K562 (cell line): ENCODE data around the gene AGBL1. TPM values are rescaled to one million over a fixed set of nuclear protein-coding genes. Genes with fewer than 3 reads are reported as not detected.

ENCODE experiments used
- ATAC-seq: fragments of 200-7000 bp; cut with Tn5 transposase; 3 replicates; pipeline ENCODE4 v1.9.1; 2020; ENCODE audit warnings: moderate library complexity
- BruUV-seq: library from RNA; stranded (reverse); fragments of 400-500 nt; replicated peaks from 2 replicates; lab custom pipeline; 2021; lab: Mats Ljungman, UMichigan
- CTCF ChIA-PET: fragments of 300-600 bp; formaldehyde crosslinking; extraction: SDS; loops from one replicate; lab custom pipeline; 2021; ENCODE audit warnings: low intra/inter-chr PET ratio; lab: Yijun Ruan, JAX
- POLR2A ChIA-PET: fragments of 300-600, 350-650 bp; sonication (Branson Sonifier 250); formaldehyde crosslinking; extraction: SDS; loops from one replicate; lab custom pipeline; 2021; ENCODE audit warnings: antibody characterized with exemption, inconsistent platforms; lab: Yijun Ruan, JAX
- DNase-seq, 4 experiments: peaks; one replicate each; pipeline versions ENCODE4 v3.0.0 to v3.0.0-alpha.2; 2011 to 2018; ENCODE audit warnings: low spot score in 3 of 4, mixed read lengths in 3 of 4; ENCODE audit errors: extremely low read depth in 1 of 4
- FAIRE-seq: peaks from 2 replicates; lab custom pipeline; 2011; peaks lifted over from hg19 to GRCh38; lab: Jason Lieb, UNC
- H2AFZ ChIP-seq: 2 replicates; pipeline ENCODE4 v1.6.0; 2011; ENCODE audit warnings: low read depth, low read length, control low read depth, inconsistent platforms
- H3K27ac ChIP-seq: fragments of 200-600 bp; 3 replicates; pipeline ENCODE4 v1.8.0; 2011; ENCODE audit warnings: low read depth, mild to moderate bottlenecking, control low read depth, inconsistent platforms, low read length, moderate library complexity, mixed read lengths; ENCODE audit errors: extremely low read depth
- H3K27me3 ChIP-seq, 2 experiments: fragments of 300-600 bp in 1 of 2; 2 replicates in 1 of 2; 3 replicates in 1 of 2; pipeline versions ENCODE4 v1.6.0 to v1.8.0; 2011; ENCODE audit warnings: inconsistent platforms in 2 of 2, low read length in 2 of 2, mild to moderate bottlenecking in 1 of 2, mixed read lengths in 1 of 2, moderate library complexity in 1 of 2; ENCODE audit not compliant: control insufficient read depth in 2 of 2, insufficient read depth in 2 of 2
- H3K36me3 ChIP-seq: fragments of 300-600 bp; 3 replicates; pipeline ENCODE4 v1.8.0; 2011; ENCODE audit warnings: mild to moderate bottlenecking, low read length, inconsistent platforms; ENCODE audit not compliant: control insufficient read depth, insufficient read depth
- H3K4me1 ChIP-seq, 2 experiments: fragments of 200-600 bp in 1 of 2; replicated peaks in 1 of 2; 2 replicates in 1 of 2; 3 replicates in 1 of 2; pipeline versions ENCODE4 v1.5.1 to v1.8.0; 2011; ENCODE audit warnings: inconsistent platforms in 2 of 2, low read length in 2 of 2, mild to moderate bottlenecking in 1 of 2, mixed read lengths in 1 of 2, moderate library complexity in 1 of 2; ENCODE audit not compliant: control insufficient read depth in 2 of 2, insufficient read depth in 2 of 2
- H3K4me2 ChIP-seq: 2 replicates; pipeline ENCODE4 v1.6.1; 2011; ENCODE audit warnings: low read length, control low read depth, inconsistent platforms, mixed read lengths; ENCODE audit not compliant: insufficient read depth
- H3K4me3 ChIP-seq: fragments of 200-600 bp; sonication (generic), shearing (Covaris generic); 2 replicates; pipeline ENCODE4 v1.5.1; 2016; ENCODE audit warnings: control low read depth, inconsistent platforms
- H3K79me2 ChIP-seq: fragments of 200-600 bp; 3 replicates; pipeline ENCODE4 v1.8.0; 2011; ENCODE audit warnings: low read length, inconsistent platforms; ENCODE audit not compliant: control insufficient read depth, insufficient read depth
- H3K9ac ChIP-seq, 2 experiments: 2 replicates each; pipeline versions ENCODE4 v1.6.0 to v1.6.1; 2011; ENCODE audit warnings: low read depth in 2 of 2, low read length in 2 of 2, control low read depth in 1 of 2, inconsistent platforms in 1 of 2, mild to moderate bottlenecking in 1 of 2, mixed read lengths in 1 of 2; ENCODE audit not compliant: insufficient read depth in 1 of 2
- H3K9me1 ChIP-seq: one replicate; pipeline ENCODE4 v1.6.0; 2011; ENCODE audit warnings: inconsistent platforms, mild to moderate bottlenecking, low read length, moderate library complexity; ENCODE audit not compliant: control insufficient read depth, insufficient read depth
- H3K9me3 ChIP-seq: replicated peaks from 2 replicates; pipeline ENCODE4 v1.5.1; 2011; ENCODE audit warnings: low read depth, low read length, inconsistent platforms; ENCODE audit not compliant: control insufficient read depth, insufficient read depth
- H4K20me1 ChIP-seq: replicated peaks from 2 replicates; pipeline ENCODE4 v1.6.1; 2011; ENCODE audit warnings: low read length, inconsistent platforms, mixed read lengths; ENCODE audit not compliant: control insufficient read depth, insufficient read depth
- CBFA2T3 ChIP-seq: fragments of 450-650 bp; IDR thresholded peaks from 2 replicates; pipeline ENCODE4 v1.6.1; 2017
- GABPA ChIP-seq: fragments of 200-800 bp; sonication (Bioruptor generic); conservative IDR thresholded peaks from 2 replicates; pipeline ENCODE4 v1.6.1; 2016; ENCODE audit warnings: low read depth, missing genetic modification characterization, missing compliant biosample characterization
- HMBOX1 ChIP-seq: sonication (generic); IDR thresholded peaks from 2 replicates; pipeline ENCODE4 v1.6.1; 2016
- HSF4 ChIP-seq: fragments of 250-450 bp; sonication (Bioruptor Pico); IDR thresholded peaks from 2 replicates; pipeline ENCODE4 v2.1.2; 2022; ENCODE audit warnings: mild to moderate bottlenecking, moderate library complexity, borderline replicate concordance
- NR2C1 ChIP-seq, 2 experiments: fragments of 450-650 bp; IDR thresholded peaks; 2 replicates each; pipeline ENCODE4 v1.6.1; 2017; ENCODE audit warnings: mild to moderate bottlenecking in 2 of 2, antibody characterized with exemption in 1 of 2, inconsistent platforms in 1 of 2, missing compliant biosample characterization in 1 of 2, missing genetic modification characterization in 1 of 2
- POLR2H ChIP-seq: IDR thresholded peaks from 2 replicates; pipeline ENCODE4 v1.6.1; 2016; ENCODE audit warnings: missing genetic modification characterization, low read depth, mild to moderate bottlenecking, control low read depth, missing compliant biosample characterization, moderate library complexity
- YY1 ChIP-seq, 3 experiments: IDR thresholded peaks; 2 replicates each; pipeline ENCODE4 v1.6.1; 2011; ENCODE audit warnings: low read length in 2 of 3, mild to moderate bottlenecking in 2 of 3, moderate library complexity in 2 of 3, borderline replicate concordance in 1 of 3, control low read depth in 1 of 3, low read depth in 1 of 3; ENCODE audit not compliant: insufficient read depth in 3 of 3, insufficient replicate concordance in 2 of 3, control insufficient read depth in 1 of 3, insufficient read length in 1 of 3; ENCODE audit errors: extremely low read depth in 1 of 3
- ZBTB49 ChIP-seq: sonication (generic); formaldehyde crosslinking; IDR thresholded peaks from 2 replicates; pipeline ENCODE4 v1.8.0; 2022; ENCODE audit warnings: missing genetic modification reagents, mild to moderate bottlenecking, borderline replicate concordance
- WGBS: fragments of 100-300 bp; shearing (Covaris generic); methylation state at CpG from one replicate; pipeline ENCODE4 v1.1.6; 2016; ENCODE audit warnings: low coverage, mixed read lengths; ENCODE audit not compliant: insufficient coverage; ENCODE audit errors: missing lambda C conversion rate; 5-methylcytosine and 5-hydroxymethylcytosine counted together
- in situ Hi-C: fragments of 300-500 bp; cut with MboI; formaldehyde crosslinking; loops from 4 replicates; pipeline ENCODE4 v1.15.0; 2018; ENCODE audit warnings: inconsistent platforms, mixed read lengths
- intact Hi-C: fragments of 100-400 bp; cut with micrococcal nuclease; formaldehyde crosslinking; loops from 2 replicates; pipeline ENCODE4 v1.14.2; 2022
- polyA plus RNA-seq, 8 experiments: library from polyadenylated mRNA; depleted of rRNA in 4 of 8; stranded (reverse) in 5 of 8; unstranded in 3 of 8; fragments of >200 nt; fragmentation: Nextera tagmentation in 2 of 8; fragmentation: Illumina TruSeq in 1 of 8; extraction: Ambion mirVana in 2 of 8; extraction: Trizol in 1 of 8; gene quantifications; 2 replicates each; pipeline versions ENCODE4 v1.2.1 to v1.2.3, GENCODE V29; 2011 to 2014; ENCODE audit warnings: inconsistent platforms in 1 of 8, missing spikeins in 1 of 8
- total RNA-seq, 7 experiments: library from RNA; depleted of rRNA in 6 of 7; stranded (reverse); fragments of >200 nt in 6 of 7; fragmentation: Illumina TruSeq in 2 of 7; extraction: Trizol in 2 of 7; gene quantifications; 2 replicates each; pipeline versions ENCODE4 v1.2.1 to v1.2.3, GENCODE V29; 2011 to 2021; ENCODE audit warnings: low replicate concordance in 1 of 7
- TF ChIP-seq, protein P1 (sequence below): fragments of 450-650 bp; IDR thresholded peaks from 2 replicates; pipeline ENCODE4 v1.6.1; 2018; ENCODE audit warnings: mild to moderate bottlenecking, low read depth; ENCODE audit not compliant: partially characterized antibody
- TF ChIP-seq, protein P2 (sequence below): fragments of 250-450 bp; sonication (Bioruptor Pico); IDR thresholded peaks from 2 replicates; pipeline ENCODE4 v1.5.0; 2020; ENCODE audit warnings: mild to moderate bottlenecking, borderline replicate concordance

Gene AGBL1
- total and polyA plus RNA-seq, 9 of the 15 experiments (the other 6 are each of a cell fraction or from before 2014, with no cell fraction given), result not detected

GRCh38 chr15:86135041-86135440, 55.4 kb downstream of the AGBL1 start:
- H3K27ac ChIP-seq, result no peak overlapping the region
- no peaks in the 10 kb centered on the region for H3K36me3 ChIP-seq
- intact Hi-C loops (no loop called here), in situ Hi-C loops (no loop called here)
- BruUV-seq, result no TSS peak
- no peak for ATAC-seq
- no peaks in the 10 kb centered on the region for H3K9me3 ChIP-seq
- no peak for DNase-seq
- H3K27me3 ChIP-seq, result no peaks in the 10 kb centered on the region
- H3K4me1 ChIP-seq, result no peaks in the 10 kb centered on the region
- H3K9ac ChIP-seq, result no peak overlapping the region
- no peak for FAIRE-seq
- POLR2A ChIA-PET, result no interaction called here
- no peaks in the 10 kb centered on the region for H3K9me1 ChIP-seq
- CTCF ChIA-PET, result no interaction called here
- H3K4me2 ChIP-seq, result no peak overlapping the region
- no peak overlapping the region for H3K4me3 ChIP-seq
- no peak for TF ChIP-seq NR2C1 (IDR thresholded peaks at IDR 0.05)
- no peak for TF ChIP-seq NR2C1 (tag; IDR thresholded peaks at IDR 0.05)
- no peak for TF ChIP-seq ZBTB49 (CRISPR knock-in tag)
- no peak for TF ChIP-seq CBFA2T3
- TF ChIP-seq, protein P1, sequence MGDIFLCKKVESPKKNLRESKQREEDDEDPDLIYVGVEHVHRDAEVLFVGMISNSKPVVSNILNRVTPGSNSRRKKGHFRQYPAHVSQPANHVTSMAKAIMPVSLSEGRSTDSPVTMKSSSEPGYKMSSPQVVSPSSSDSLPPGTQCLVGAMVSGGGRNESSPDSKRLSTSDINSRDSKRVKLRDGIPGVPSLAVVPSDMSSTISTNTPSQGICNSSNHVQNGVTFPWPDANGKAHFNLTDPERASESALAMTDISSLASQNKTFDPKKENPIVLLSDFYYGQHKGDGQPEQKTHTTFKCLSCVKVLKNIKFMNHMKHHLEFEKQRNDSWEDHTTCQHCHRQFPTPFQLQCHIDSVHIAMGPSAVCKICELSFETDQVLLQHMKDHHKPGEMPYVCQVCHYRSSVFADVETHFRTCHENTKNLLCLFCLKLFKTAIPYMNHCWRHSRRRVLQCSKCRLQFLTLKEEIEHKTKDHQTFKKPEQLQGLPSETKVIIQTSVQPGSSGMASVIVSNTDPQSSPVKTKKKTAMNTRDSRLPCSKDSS, result no peak
- TF ChIP-seq POLR2H (tag), result no peak
- TF ChIP-seq, protein P2, sequence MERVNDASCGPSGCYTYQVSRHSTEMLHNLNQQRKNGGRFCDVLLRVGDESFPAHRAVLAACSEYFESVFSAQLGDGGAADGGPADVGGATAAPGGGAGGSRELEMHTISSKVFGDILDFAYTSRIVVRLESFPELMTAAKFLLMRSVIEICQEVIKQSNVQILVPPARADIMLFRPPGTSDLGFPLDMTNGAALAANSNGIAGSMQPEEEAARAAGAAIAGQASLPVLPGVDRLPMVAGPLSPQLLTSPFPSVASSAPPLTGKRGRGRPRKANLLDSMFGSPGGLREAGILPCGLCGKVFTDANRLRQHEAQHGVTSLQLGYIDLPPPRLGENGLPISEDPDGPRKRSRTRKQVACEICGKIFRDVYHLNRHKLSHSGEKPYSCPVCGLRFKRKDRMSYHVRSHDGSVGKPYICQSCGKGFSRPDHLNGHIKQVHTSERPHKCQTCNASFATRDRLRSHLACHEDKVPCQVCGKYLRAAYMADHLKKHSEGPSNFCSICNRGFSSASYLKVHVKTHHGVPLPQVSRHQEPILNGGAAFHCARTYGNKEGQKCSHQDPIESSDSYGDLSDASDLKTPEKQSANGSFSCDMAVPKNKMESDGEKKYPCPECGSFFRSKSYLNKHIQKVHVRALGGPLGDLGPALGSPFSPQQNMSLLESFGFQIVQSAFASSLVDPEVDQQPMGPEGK (CRISPR knock-in tag), result no peak
- no peak for TF ChIP-seq GABPA
- no peak for TF ChIP-seq HMBOX1
- no peak for TF ChIP-seq HSF4 (CRISPR knock-in tag)
- no peak for TF ChIP-seq YY1 (IDR thresholded peaks at IDR 0.05; ENCODE audit: borderline replicate concordance in 1 of 3, control insufficient read depth in 1 of 3, extremely low read depth in 1 of 3, insufficient read depth in 3 of 3, insufficient read length in 1 of 3, insufficient replicate concordance in 2 of 3, low read depth in 1 of 3, low read length in 2 of 3)
- H2AFZ ChIP-seq, result no peak overlapping the region
- no peaks in the 10 kb centered on the region for H4K20me1 ChIP-seq
- WGBS, result 1% methylated on average over 6 of the region's 6 CpGs
- no peaks in the 10 kb centered on the region for H3K79me2 ChIP-seq
